K562 (cell line): ENCODE data around the gene RPH3AL. TPM values are rescaled to one million over a fixed set of nuclear protein-coding genes. Genes with fewer than 3 reads are reported as not detected.
A peak's percentile ranks its signal among the peaks of the same experiment; 100 is the strongest.

ENCODE experiments used
- ATAC-seq: fragments of 200-7000 bp; cut with Tn5 transposase; 3 replicates; pipeline ENCODE4 v1.9.1; 2020; ENCODE audit warnings: moderate library complexity
- BruUV-seq: library from RNA; stranded (reverse); fragments of 400-500 nt; replicated peaks from 2 replicates; lab custom pipeline; 2021; lab: Mats Ljungman, UMichigan
- CTCF ChIA-PET: fragments of 300-600 bp; formaldehyde crosslinking; extraction: SDS; loops from one replicate; lab custom pipeline; 2021; ENCODE audit warnings: low intra/inter-chr PET ratio; lab: Yijun Ruan, JAX
- POLR2A ChIA-PET: fragments of 300-600, 350-650 bp; sonication (Branson Sonifier 250); formaldehyde crosslinking; extraction: SDS; loops from one replicate; lab custom pipeline; 2021; ENCODE audit warnings: antibody characterized with exemption, inconsistent platforms; lab: Yijun Ruan, JAX
- DNase-seq, 4 experiments: peaks; one replicate each; pipeline versions ENCODE4 v3.0.0 to v3.0.0-alpha.2; 2011 to 2018; ENCODE audit warnings: low spot score in 3 of 4, mixed read lengths in 3 of 4; ENCODE audit errors: extremely low read depth in 1 of 4
- FAIRE-seq: peaks from 2 replicates; lab custom pipeline; 2011; peaks lifted over from hg19 to GRCh38; lab: Jason Lieb, UNC
- H2AFZ ChIP-seq: 2 replicates; pipeline ENCODE4 v1.6.0; 2011; ENCODE audit warnings: low read depth, low read length, control low read depth, inconsistent platforms
- H3K27ac ChIP-seq: fragments of 200-600 bp; 3 replicates; pipeline ENCODE4 v1.8.0; 2011; ENCODE audit warnings: low read depth, mild to moderate bottlenecking, control low read depth, inconsistent platforms, low read length, moderate library complexity, mixed read lengths; ENCODE audit errors: extremely low read depth
- H3K27me3 ChIP-seq, 2 experiments: fragments of 300-600 bp in 1 of 2; 2 replicates in 1 of 2; 3 replicates in 1 of 2; pipeline versions ENCODE4 v1.6.0 to v1.8.0; 2011; ENCODE audit warnings: inconsistent platforms in 2 of 2, low read length in 2 of 2, mild to moderate bottlenecking in 1 of 2, mixed read lengths in 1 of 2, moderate library complexity in 1 of 2; ENCODE audit not compliant: control insufficient read depth in 2 of 2, insufficient read depth in 2 of 2
- H3K36me3 ChIP-seq: fragments of 300-600 bp; 3 replicates; pipeline ENCODE4 v1.8.0; 2011; ENCODE audit warnings: mild to moderate bottlenecking, low read length, inconsistent platforms; ENCODE audit not compliant: control insufficient read depth, insufficient read depth
- H3K4me1 ChIP-seq, 2 experiments: fragments of 200-600 bp in 1 of 2; replicated peaks in 1 of 2; 2 replicates in 1 of 2; 3 replicates in 1 of 2; pipeline versions ENCODE4 v1.5.1 to v1.8.0; 2011; ENCODE audit warnings: inconsistent platforms in 2 of 2, low read length in 2 of 2, mild to moderate bottlenecking in 1 of 2, mixed read lengths in 1 of 2, moderate library complexity in 1 of 2; ENCODE audit not compliant: control insufficient read depth in 2 of 2, insufficient read depth in 2 of 2
- H3K4me2 ChIP-seq: 2 replicates; pipeline ENCODE4 v1.6.1; 2011; ENCODE audit warnings: low read length, control low read depth, inconsistent platforms, mixed read lengths; ENCODE audit not compliant: insufficient read depth
- H3K4me3 ChIP-seq: fragments of 200-600 bp; sonication (generic), shearing (Covaris generic); 2 replicates; pipeline ENCODE4 v1.5.1; 2016; ENCODE audit warnings: control low read depth, inconsistent platforms
- H3K79me2 ChIP-seq: fragments of 200-600 bp; 3 replicates; pipeline ENCODE4 v1.8.0; 2011; ENCODE audit warnings: low read length, inconsistent platforms; ENCODE audit not compliant: control insufficient read depth, insufficient read depth
- H3K9ac ChIP-seq, 2 experiments: 2 replicates each; pipeline versions ENCODE4 v1.6.0 to v1.6.1; 2011; ENCODE audit warnings: low read depth in 2 of 2, low read length in 2 of 2, control low read depth in 1 of 2, inconsistent platforms in 1 of 2, mild to moderate bottlenecking in 1 of 2, mixed read lengths in 1 of 2; ENCODE audit not compliant: insufficient read depth in 1 of 2
- H3K9me1 ChIP-seq: one replicate; pipeline ENCODE4 v1.6.0; 2011; ENCODE audit warnings: inconsistent platforms, mild to moderate bottlenecking, low read length, moderate library complexity; ENCODE audit not compliant: control insufficient read depth, insufficient read depth
- H3K9me3 ChIP-seq: replicated peaks from 2 replicates; pipeline ENCODE4 v1.5.1; 2011; ENCODE audit warnings: low read depth, low read length, inconsistent platforms; ENCODE audit not compliant: control insufficient read depth, insufficient read depth
- H4K20me1 ChIP-seq: replicated peaks from 2 replicates; pipeline ENCODE4 v1.6.1; 2011; ENCODE audit warnings: low read length, inconsistent platforms, mixed read lengths; ENCODE audit not compliant: control insufficient read depth, insufficient read depth
- CAMTA2 ChIP-seq: fragments of 250-450 bp; sonication (Bioruptor Pico); conservative IDR thresholded peaks from 2 replicates; pipeline ENCODE4 v1.5.1; 2022
- E2F4 ChIP-seq: sonication (generic); formaldehyde crosslinking; IDR thresholded peaks from 2 replicates; pipeline ENCODE4 v1.8.0; 2022; ENCODE audit warnings: mild to moderate bottlenecking, low read depth, missing genetic modification reagents
- FOXA1 ChIP-seq: fragments of 450-650 bp; IDR thresholded peaks from 2 replicates; pipeline ENCODE4 v1.6.1; 2016; ENCODE audit warnings: mild to moderate bottlenecking, borderline replicate concordance
- FOXK2 ChIP-seq, 2 experiments: fragments of 450-650 bp; IDR thresholded peaks in 1 of 2; conservative IDR thresholded peaks in 1 of 2; 2 replicates each; pipeline ENCODE4 v1.6.1; 2016; ENCODE audit warnings: low read depth in 2 of 2, mild to moderate bottlenecking in 1 of 2
- HES1 ChIP-seq: fragments of 450-650 bp; IDR thresholded peaks from 2 replicates; pipeline ENCODE4 v1.6.1; 2016; ENCODE audit warnings: low read depth, mild to moderate bottlenecking, moderate library complexity
- ILF3 ChIP-seq: fragments of 450-650 bp; IDR thresholded peaks from 2 replicates; pipeline ENCODE4 v1.6.1; 2018; ENCODE audit warnings: antibody characterized with exemption, mild to moderate bottlenecking, moderate library complexity, borderline replicate concordance
- NFE2 ChIP-seq: IDR thresholded peaks from 2 replicates; pipeline ENCODE4 v1.6.1; 2014; ENCODE audit warnings: antibody characterized with exemption, low read depth
- RB1 ChIP-seq: fragments of 450-650 bp; IDR thresholded peaks from 2 replicates; pipeline ENCODE4 v1.6.1; 2017; ENCODE audit warnings: low read depth, mild to moderate bottlenecking
- SAFB2 ChIP-seq: fragments of 200-400 bp; formaldehyde crosslinking; IDR thresholded peaks from 2 replicates; pipeline ENCODE4 v1.6.1; 2018; ENCODE audit warnings: borderline replicate concordance, low read length, low read depth, moderate library complexity; ENCODE audit not compliant: severe bottlenecking
- ZFP36 ChIP-seq: fragments of 150-350 bp; IDR thresholded peaks from 2 replicates; pipeline ENCODE4 v1.6.1; 2018; ENCODE audit warnings: low read length, low read depth; ENCODE audit not compliant: partially characterized antibody
- ZNF165 ChIP-seq: fragments of 250-450 bp; sonication (Bioruptor Pico); IDR thresholded peaks from 2 replicates; pipeline ENCODE4 v1.4.0; 2020; ENCODE audit warnings: borderline replicate concordance
- ZNF217 ChIP-seq: sonication (generic); formaldehyde crosslinking; IDR thresholded peaks from 2 replicates; pipeline ENCODE4 v1.8.0; 2022; ENCODE audit warnings: mild to moderate bottlenecking, missing genetic modification reagents
- ZNF75A ChIP-seq: fragments of 450-650 bp; formaldehyde crosslinking; IDR thresholded peaks from 2 replicates; pipeline ENCODE4 v1.4.0; 2020; ENCODE audit warnings: mild to moderate bottlenecking
- WGBS: fragments of 100-300 bp; shearing (Covaris generic); methylation state at CpG from one replicate; pipeline ENCODE4 v1.1.6; 2016; ENCODE audit warnings: low coverage, mixed read lengths; ENCODE audit not compliant: insufficient coverage; ENCODE audit errors: missing lambda C conversion rate; 5-methylcytosine and 5-hydroxymethylcytosine counted together
- in situ Hi-C: fragments of 300-500 bp; cut with MboI; formaldehyde crosslinking; loops from 4 replicates; pipeline ENCODE4 v1.15.0; 2018; ENCODE audit warnings: inconsistent platforms, mixed read lengths
- intact Hi-C: fragments of 100-400 bp; cut with micrococcal nuclease; formaldehyde crosslinking; loops from 2 replicates; pipeline ENCODE4 v1.14.2; 2022
- polyA plus RNA-seq, 8 experiments: library from polyadenylated mRNA; depleted of rRNA in 4 of 8; stranded (reverse) in 5 of 8; unstranded in 3 of 8; fragments of >200 nt; fragmentation: Nextera tagmentation in 2 of 8; fragmentation: Illumina TruSeq in 1 of 8; extraction: Ambion mirVana in 2 of 8; extraction: Trizol in 1 of 8; gene quantifications; 2 replicates each; pipeline versions ENCODE4 v1.2.1 to v1.2.3, GENCODE V29; 2011 to 2014; ENCODE audit warnings: inconsistent platforms in 1 of 8, missing spikeins in 1 of 8
- total RNA-seq, 7 experiments: library from RNA; depleted of rRNA in 6 of 7; stranded (reverse); fragments of >200 nt in 6 of 7; fragmentation: Illumina TruSeq in 2 of 7; extraction: Trizol in 2 of 7; gene quantifications; 2 replicates each; pipeline versions ENCODE4 v1.2.1 to v1.2.3, GENCODE V29; 2011 to 2021; ENCODE audit warnings: low replicate concordance in 1 of 7

Gene RPH3AL
- total and polyA plus RNA-seq, 9 of the 15 experiments (the other 6 are each of a cell fraction or from before 2014, with no cell fraction given), result 0.18 to 1.7 (median 0.39) TPM

- Histone ChIP-seq H3K4me3 (no peak overlapping the region), H3K9me1 (no peaks in the 10 kb centered on the region), H3K4me1 (no peaks in the 10 kb centered on the region; a peak in 1 of 5 replicates), H3K36me3 (no peaks in the 10 kb centered on the region), H3K4me2 (no peak overlapping the region), H4K20me1 (no peaks in the 10 kb centered on the region), H3K9me3 (no peaks in the 10 kb centered on the region), H3K27ac (no peak overlapping the region), H3K79me2 (no peaks in the 10 kb centered on the region), H3K9ac (no peak overlapping the region), H3K27me3 (peaks cover 0 to 6% of the 10 kb centered on the region in 2 experiments; a peak in 1 of 5 replicates), H2AFZ (no peak overlapping the region)
- WGBS, result 0% methylated on average over 11 of the region's 20 CpGs
- CTCF ChIA-PET, result no interaction called here
- in situ Hi-C loops, result no loop called here
- intact Hi-C loops, result no loop called here
- FAIRE-seq, result no peak
- TF ChIP-seq ZFP36 (peak; percentile 42), CAMTA2 (CRISPR knock-in tag) (no peak)
- POLR2A ChIA-PET, result no interaction called here
- no peak for ATAC-seq
- no TSS peak for BruUV-seq
- DNase-seq, result no peak
Observed at GRCh38 chr17:311119-311782, 41.4 kb downstream of the RPH3AL start.

- in situ Hi-C loops (no loop called here), intact Hi-C loops (no loop called here)
- Histone ChIP-seq H2AFZ (no peak overlapping the region), H3K27ac (no peak overlapping the region), H3K4me1 (no peaks in the 10 kb centered on the region; a peak in 1 of 5 replicates), H3K9ac (no peak overlapping the region), H4K20me1 (no peaks in the 10 kb centered on the region), H3K9me1 (no peaks in the 10 kb centered on the region), H3K4me3 (no peak overlapping the region), H3K27me3 (peaks cover 0 to 6% of the 10 kb centered on the region in 2 experiments; a peak in 1 of 5 replicates), H3K4me2 (no peak overlapping the region), H3K79me2 (no peaks in the 10 kb centered on the region), H3K36me3 (no peaks in the 10 kb centered on the region), H3K9me3 (no peaks in the 10 kb centered on the region)
- DNase-seq (no peak), FAIRE-seq (no peak), ATAC-seq (no peak)
- POLR2A ChIA-PET, result interaction anchor here (0.7 kb wide), 1 partner anchor 19 kb away, joined by 4 read pairs; no protein-coding TSS in a partner anchor
- WGBS, result 19% methylated on average over 12 of the region's 28 CpGs
- BruUV-seq, result no TSS peak
- no peak for TF ChIP-seq FOXK2 (conservative IDR thresholded peaks at IDR 0.05 in 1 of 2, IDR thresholded peaks at IDR 0.05 in 1 of 2; ENCODE audit: low read depth in 2 of 2)
- TF ChIP-seq ZNF217, result no peak
- TF ChIP-seq RB1, result no peak
- TF ChIP-seq ZNF75A, result no peak
- no peak for TF ChIP-seq HES1
- no peak for TF ChIP-seq E2F4 (CRISPR knock-in tag)
- TF ChIP-seq FOXA1, result no peak
- TF ChIP-seq ILF3, result no peak
- TF ChIP-seq SAFB2, result no peak
- TF ChIP-seq ZNF165, result no peak
- TF ChIP-seq NFE2, result no peak
- CTCF ChIA-PET, result no interaction called here
Observed at GRCh38 chr17:310111-311010, 42.2 kb downstream of the RPH3AL start.
